ENCODE measurements around the gene PRIMPOL.

PRIMPOL gene

GRCh38 chr4:184636897-184637296 lies 12.6 kb upstream of the PRIMPOL start:
- Histone ChIP-seq H3K4me3 (replicated peaks; ENCODE audit: low read depth, low read length) (no peak overlapping the region), H3K36me3 (ENCODE audit: control insufficient read depth, insufficient read depth, low read length) (peaks cover 9% of the 10 kb centered on the region), H3K27me3 (replicated peaks; ENCODE audit: control insufficient read depth, insufficient read depth, low read length) (no peaks in the 10 kb centered on the region)
- TF ChIP-seq, protein P1, sequence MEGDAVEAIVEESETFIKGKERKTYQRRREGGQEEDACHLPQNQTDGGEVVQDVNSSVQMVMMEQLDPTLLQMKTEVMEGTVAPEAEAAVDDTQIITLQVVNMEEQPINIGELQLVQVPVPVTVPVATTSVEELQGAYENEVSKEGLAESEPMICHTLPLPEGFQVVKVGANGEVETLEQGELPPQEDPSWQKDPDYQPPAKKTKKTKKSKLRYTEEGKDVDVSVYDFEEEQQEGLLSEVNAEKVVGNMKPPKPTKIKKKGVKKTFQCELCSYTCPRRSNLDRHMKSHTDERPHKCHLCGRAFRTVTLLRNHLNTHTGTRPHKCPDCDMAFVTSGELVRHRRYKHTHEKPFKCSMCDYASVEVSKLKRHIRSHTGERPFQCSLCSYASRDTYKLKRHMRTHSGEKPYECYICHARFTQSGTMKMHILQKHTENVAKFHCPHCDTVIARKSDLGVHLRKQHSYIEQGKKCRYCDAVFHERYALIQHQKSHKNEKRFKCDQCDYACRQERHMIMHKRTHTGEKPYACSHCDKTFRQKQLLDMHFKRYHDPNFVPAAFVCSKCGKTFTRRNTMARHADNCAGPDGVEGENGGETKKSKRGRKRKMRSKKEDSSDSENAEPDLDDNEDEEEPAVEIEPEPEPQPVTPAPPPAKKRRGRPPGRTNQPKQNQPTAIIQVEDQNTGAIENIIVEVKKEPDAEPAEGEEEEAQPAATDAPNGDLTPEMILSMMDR (IDR thresholded peaks at IDR 0.05; ENCODE audit: insufficient read depth, low read length, poor library complexity, severe bottlenecking) = no peak
- DNase-seq (ENCODE audit: extremely low read depth, insufficient read length) = no peak

- Histone ChIP-seq H3K36me3 (ENCODE audit: control insufficient read depth, insufficient read depth, low read length) (peaks cover 6% of the 10 kb centered on the region), H3K27me3 (replicated peaks; ENCODE audit: control insufficient read depth, insufficient read depth, low read length) (no peaks in the 10 kb centered on the region), H3K4me3 (replicated peaks; ENCODE audit: low read depth, low read length) (no peak overlapping the region)
- no peak for DNase-seq (ENCODE audit: extremely low read depth, insufficient read length)
- TF ChIP-seq, protein P1 (IDR thresholded peaks at IDR 0.05; ENCODE audit: insufficient read depth, low read length, poor library complexity, severe bottlenecking) = no peak
These were observed 8.5 kb upstream of the PRIMPOL start for GRCh38 chr4:184641022-184641421.

DNA sequence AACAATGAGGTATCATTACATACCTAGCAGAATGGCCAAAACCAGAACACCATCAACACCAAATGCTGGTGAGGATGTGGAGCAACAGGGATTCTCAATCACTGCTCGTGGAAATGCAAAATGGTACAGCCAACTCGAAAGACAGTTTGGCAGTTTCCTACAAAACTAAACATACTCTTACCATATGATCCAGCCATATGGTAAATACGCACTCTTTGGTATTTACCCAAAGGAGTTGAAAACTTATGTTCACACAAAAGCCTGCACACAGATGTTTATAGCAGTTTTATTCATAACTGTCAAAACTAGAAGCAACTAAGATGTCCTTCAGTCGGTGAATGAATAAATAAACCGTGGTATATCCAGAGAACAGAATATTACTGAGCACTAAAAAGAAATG lies 8.1 kb upstream of the PRIMPOL start:
- Histone ChIP-seq H3K27me3 (replicated peaks; ENCODE audit: control insufficient read depth, insufficient read depth, low read length) (no peaks in the 10 kb centered on the region), H3K4me3 (replicated peaks; ENCODE audit: low read depth, low read length) (no peak overlapping the region), H3K36me3 (ENCODE audit: control insufficient read depth, insufficient read depth, low read length) (peaks cover 4% of the 10 kb centered on the region)
- TF ChIP-seq, protein P1 (IDR thresholded peaks at IDR 0.05; ENCODE audit: insufficient read depth, low read length, poor library complexity, severe bottlenecking) = no peak
- DNase-seq (ENCODE audit: extremely low read depth, insufficient read length) = no peak

DNA sequence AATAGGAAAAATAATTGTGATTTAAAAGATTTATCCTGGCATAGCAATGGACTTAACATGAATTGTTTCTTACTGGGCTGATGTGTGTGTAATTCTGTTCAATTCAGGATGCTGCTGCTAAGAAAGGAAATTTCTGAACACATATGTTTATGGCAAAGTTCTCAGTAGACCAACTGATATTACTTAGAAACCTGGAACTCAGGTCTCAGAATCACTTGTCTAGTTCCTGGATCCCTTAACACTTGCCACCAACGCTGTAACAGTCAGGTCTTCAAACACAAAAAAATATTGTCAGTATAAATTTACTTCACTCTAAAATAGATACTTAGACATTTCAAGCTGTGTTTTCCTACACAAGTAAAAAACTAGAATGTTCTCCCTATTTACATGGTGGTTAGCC lies 5.8 kb upstream of the PRIMPOL start:
- no peak overlapping the region for H3K4me3 ChIP-seq (replicated peaks; ENCODE audit: low read depth, low read length)
- no peak for DNase-seq (ENCODE audit: extremely low read depth, insufficient read length)
- no peaks in the 10 kb centered on the region for H3K27me3 ChIP-seq (replicated peaks; ENCODE audit: control insufficient read depth, insufficient read depth, low read length)
- H3K36me3 ChIP-seq (ENCODE audit: control insufficient read depth, insufficient read depth, low read length) = peaks cover 4% of the 10 kb centered on the region
- TF ChIP-seq, protein P1 (IDR thresholded peaks at IDR 0.05; ENCODE audit: insufficient read depth, low read length, poor library complexity, severe bottlenecking) = no peak

- Histone ChIP-seq H3K27me3 (replicated peaks; ENCODE audit: control insufficient read depth, insufficient read depth, low read length) (no peaks in the 10 kb centered on the region), H3K4me3 (replicated peaks; ENCODE audit: low read depth, low read length) (no peak overlapping the region), H3K36me3 (ENCODE audit: control insufficient read depth, insufficient read depth, low read length) (peaks cover 4% of the 10 kb centered on the region; the same call in 1 of the 2 replicates)
- TF ChIP-seq, protein P1 (IDR thresholded peaks at IDR 0.05; ENCODE audit: insufficient read depth, low read length, poor library complexity, severe bottlenecking) = no peak
- no peak for DNase-seq (ENCODE audit: extremely low read depth, insufficient read length)
These were observed 4.8 kb upstream of the PRIMPOL start for GRCh38 chr4:184644553-184645307.
